ENCODE results near the gene LRP1. TPM values are rescaled to one million over a fixed set of nuclear protein-coding genes. Genes with fewer than 3 reads are reported as not detected.

Gene LRP1
- total and polyA plus RNA-seq, 2 of the 4 experiments (the other 2 are of a cell fraction) = 73.1 to 142 TPM

DNA sequence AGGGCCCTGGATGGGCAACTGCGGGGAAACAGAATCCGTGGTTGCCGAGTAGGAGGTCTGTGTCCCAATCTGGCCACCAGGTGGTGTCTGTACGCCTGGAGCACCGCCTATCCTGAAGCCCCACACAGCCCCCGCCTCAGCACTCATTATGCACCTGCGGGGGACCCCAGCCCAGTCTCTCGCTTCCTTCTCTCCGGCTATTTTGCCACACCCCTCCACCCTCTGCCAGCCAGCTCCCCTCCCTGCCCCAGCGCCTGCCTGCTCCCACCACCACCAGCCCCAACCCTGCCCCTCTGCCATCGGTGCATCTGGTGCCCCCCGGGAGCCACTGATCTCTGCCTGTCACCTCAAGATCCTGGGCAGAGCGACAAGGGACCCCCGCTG is 86.1 kb downstream of the LRP1 start:
- no peaks in the 10 kb centered on the region for H3K9me1 ChIP-seq (ENCODE audit: insufficient read depth, low read length)
- H3K4me3 ChIP-seq (ENCODE audit: insufficient read depth, low read depth, low read length) = no peak overlapping the region
- H4K5ac ChIP-seq (ENCODE audit: low read depth, low read length) = no peak overlapping the region
- in situ Hi-C loops (cut with MboI; ENCODE audit: low sequenced_read_pairs) = no loop called here
- H3K4ac ChIP-seq (ENCODE audit: low read depth, low read length) = no peak overlapping the region
- no peak overlapping the region for H3K14ac ChIP-seq (replicated peaks; ENCODE audit: low read depth, low read length)
- H3K9me3 ChIP-seq (ENCODE audit: control insufficient read depth, insufficient read depth, low read length) = no peaks in the 10 kb centered on the region
- dilution Hi-C loops (cut with HindIII; ENCODE audit: low sequenced_read_pairs, unreplicated experiment) = no loop called here
- H2BK5ac ChIP-seq (ENCODE audit: low read depth, low read length, poor library complexity, severe bottlenecking) = no peak overlapping the region
- no peak overlapping the region for H2BK120ac ChIP-seq (ENCODE audit: low read depth, low read length)
- peak overlapping the region; percentile 64 for H2AFZ ChIP-seq (replicated peaks; ENCODE audit: low read length, poor library complexity)
- peaks cover 7% of the 10 kb centered on the region for H3K4me1 ChIP-seq (ENCODE audit: control insufficient read depth, insufficient read depth, low read length)
- no peak overlapping the region for H2BK15ac ChIP-seq (ENCODE audit: low read depth, low read length)
- ChIA-PET POLR2A (ENCODE audit: unreplicated experiment) (no interaction called here), CTCF (interaction anchor here (1.3 to 3.5 kb wide), 3 partner anchors 15 to 29 kb away, joined by 5 to 25 read pairs (median 14); partner anchors contain the start of gene SHMT2)
- 3% methylated on average over 5 of the region's 14 CpGs; no CpG with 5 or more reads in 1 of the 2 experiments for WGBS, 2 experiments (ENCODE audit: extremely low coverage in 2 of 2, insufficient read length in 1 of 2)
- no peak overlapping the region for H3K18ac ChIP-seq (ENCODE audit: low read depth, low read length)
- no peak overlapping the region for H3K56ac ChIP-seq (ENCODE audit: extremely low read depth, insufficient read depth, low read length)
- H3K36me3 ChIP-seq (ENCODE audit: control insufficient read depth, insufficient read depth, low read length) = peaks cover 44% of the 10 kb centered on the region
- H4K8ac ChIP-seq (ENCODE audit: low read depth in 2 of 2, low read length in 2 of 2) = no peak overlapping the region
- 0 out of 2 replicates have a peak overlapping the region, but pooled peaks have one; percentile 1 for H3K23ac ChIP-seq (ENCODE audit: low read depth, low read length)
- intact Hi-C loops (cut with micrococcal nuclease) = no loop called here
- peaks cover 0 to 7% of the 10 kb centered on the region in 2 experiments; a peak in 1 of 4 replicates for H3K79me1 ChIP-seq (ENCODE audit: low read depth in 1 of 2, low read length in 2 of 2)
- peak; percentile 50 for DNase-seq
- no peak overlapping the region for H3K27ac ChIP-seq (ENCODE audit: insufficient read depth, low read length)
- BruUV-seq (replicated peaks) = no TSS peak
- no peak overlapping the region for H2BK20ac ChIP-seq (ENCODE audit: low read depth, low read length)
- H3K4me2 ChIP-seq (ENCODE audit: low read depth, low read length) = no peak overlapping the region
- peak; percentile 28 for ATAC-seq (ENCODE audit: low read depth)
- no peak overlapping the region for H3K9ac ChIP-seq (ENCODE audit: low read depth, low read length)
- H2AK9ac ChIP-seq (replicated peaks; ENCODE audit: low read depth, low read length, poor library complexity) = peak overlapping the region; percentile 46
- peaks cover 60% of the 10 kb centered on the region for H4K20me1 ChIP-seq (ENCODE audit: insufficient read depth, low read length)
- H2AK5ac ChIP-seq (ENCODE audit: low read depth, low read length) = no peak overlapping the region
- TF ChIP-seq SMC3 (IDR thresholded peaks at IDR 0.05; ENCODE audit: low read depth, low read length) (peak; percentile 79), RAD21 (IDR thresholded peaks at IDR 0.05; ENCODE audit: low read length) (peak; percentile 55), RCOR1 (IDR thresholded peaks at IDR 0.05; ENCODE audit: insufficient replicate concordance, low read length) (no peak)
- TF ChIP-seq, protein P1, sequence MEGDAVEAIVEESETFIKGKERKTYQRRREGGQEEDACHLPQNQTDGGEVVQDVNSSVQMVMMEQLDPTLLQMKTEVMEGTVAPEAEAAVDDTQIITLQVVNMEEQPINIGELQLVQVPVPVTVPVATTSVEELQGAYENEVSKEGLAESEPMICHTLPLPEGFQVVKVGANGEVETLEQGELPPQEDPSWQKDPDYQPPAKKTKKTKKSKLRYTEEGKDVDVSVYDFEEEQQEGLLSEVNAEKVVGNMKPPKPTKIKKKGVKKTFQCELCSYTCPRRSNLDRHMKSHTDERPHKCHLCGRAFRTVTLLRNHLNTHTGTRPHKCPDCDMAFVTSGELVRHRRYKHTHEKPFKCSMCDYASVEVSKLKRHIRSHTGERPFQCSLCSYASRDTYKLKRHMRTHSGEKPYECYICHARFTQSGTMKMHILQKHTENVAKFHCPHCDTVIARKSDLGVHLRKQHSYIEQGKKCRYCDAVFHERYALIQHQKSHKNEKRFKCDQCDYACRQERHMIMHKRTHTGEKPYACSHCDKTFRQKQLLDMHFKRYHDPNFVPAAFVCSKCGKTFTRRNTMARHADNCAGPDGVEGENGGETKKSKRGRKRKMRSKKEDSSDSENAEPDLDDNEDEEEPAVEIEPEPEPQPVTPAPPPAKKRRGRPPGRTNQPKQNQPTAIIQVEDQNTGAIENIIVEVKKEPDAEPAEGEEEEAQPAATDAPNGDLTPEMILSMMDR (conservative IDR thresholded peaks at IDR 0.05; ENCODE audit: low read depth, low read length) = peak; percentile 66
- peaks cover 45% of the 10 kb centered on the region for H3K27me3 ChIP-seq (ENCODE audit: control insufficient read depth, insufficient read depth, low read length)
- H4K91ac ChIP-seq (ENCODE audit: insufficient read depth, low read depth, low read length) = no peak overlapping the region

All from IMR-90 (cell line).